HepG2 (cell line): Measurements from ENCODE around the gene GRK4. TPM values are rescaled to one million over a fixed set of nuclear protein-coding genes. Genes with fewer than 3 reads are reported as not detected.

Source experiments
- ATF2 ChIP-seq: sonication (generic); formaldehyde crosslinking; IDR thresholded peaks from 2 replicates; pipeline ENCODE4 v1.4.0; 2020; ENCODE audit warnings: missing genetic modification reagents
- ATF3 ChIP-seq: sonication (generic); formaldehyde crosslinking; IDR thresholded peaks from 2 replicates; pipeline ENCODE4 v1.4.0; 2020; ENCODE audit warnings: missing genetic modification reagents
- ATF5 ChIP-seq: sonication (generic); formaldehyde crosslinking; IDR thresholded peaks from 2 replicates; pipeline ENCODE4 v1.4.0; 2020; ENCODE audit warnings: mild to moderate bottlenecking, low read depth, missing genetic modification reagents
- CCDC6 ChIP-seq: sonication (generic); formaldehyde crosslinking; IDR thresholded peaks from 2 replicates; pipeline ENCODE4 v1.8.1; 2022; ENCODE audit warnings: mild to moderate bottlenecking, missing genetic modification reagents, moderate library complexity
- CSRNP1 ChIP-seq: sonication (generic); formaldehyde crosslinking; IDR thresholded peaks from 2 replicates; pipeline ENCODE4 v1.8.1; 2023; ENCODE audit warnings: mild to moderate bottlenecking, missing genetic modification reagents
- EEA1 ChIP-seq: sonication (generic); formaldehyde crosslinking; IDR thresholded peaks from 2 replicates; pipeline ENCODE4 v1.5.1; 2020; ENCODE audit warnings: mild to moderate bottlenecking, missing genetic modification reagents, borderline replicate concordance
- HOMEZ ChIP-seq: IDR thresholded peaks from 2 replicates; pipeline ENCODE4 v1.6.1; 2016; ENCODE audit warnings: low read depth
- NFIC ChIP-seq: IDR thresholded peaks from 2 replicates; pipeline ENCODE4 v1.6.1; 2012; ENCODE audit warnings: mild to moderate bottlenecking, low read length, inconsistent platforms
- PPARG ChIP-seq: conservative IDR thresholded peaks from 2 replicates; pipeline ENCODE4 v1.6.1; 2016; ENCODE audit warnings: missing biosample characterization, missing genetic modification reagents
- PRPF4 ChIP-seq: fragments of 200-400 bp; formaldehyde crosslinking; IDR thresholded peaks from 2 replicates; pipeline ENCODE4 v1.6.1; 2016; ENCODE audit warnings: low read length, low read depth; ENCODE audit not compliant: poor library complexity, severe bottlenecking
- REPIN1 ChIP-seq: sonication (generic); formaldehyde crosslinking; IDR thresholded peaks from 2 replicates; pipeline ENCODE4 v1.8.0; 2022; ENCODE audit warnings: missing genetic modification reagents, low read depth, mild to moderate bottlenecking, borderline replicate concordance
- SNAPC4 ChIP-seq: sonication (generic); formaldehyde crosslinking; IDR thresholded peaks from 2 replicates; pipeline ENCODE4 v1.4.0; 2020; ENCODE audit warnings: mild to moderate bottlenecking, missing genetic modification reagents
- STAG1 ChIP-seq: sonication (generic); formaldehyde crosslinking; IDR thresholded peaks from 2 replicates; pipeline ENCODE4 v1.4.0; 2020; ENCODE audit warnings: missing genetic modification reagents
- ZNF234 ChIP-seq: sonication (generic); formaldehyde crosslinking; conservative IDR thresholded peaks from 2 replicates; pipeline ENCODE4 v1.5.1; 2020; ENCODE audit warnings: mild to moderate bottlenecking, missing genetic modification reagents
- ZNF354B ChIP-seq: sonication (generic); formaldehyde crosslinking; IDR thresholded peaks from 2 replicates; pipeline ENCODE4 v1.8.0; 2022; ENCODE audit warnings: mild to moderate bottlenecking, missing genetic modification reagents
- ZNF510 ChIP-seq: sonication (generic); formaldehyde crosslinking; IDR thresholded peaks from 2 replicates; pipeline ENCODE4 v1.4.0; 2020; ENCODE audit warnings: low read depth, mild to moderate bottlenecking, missing genetic modification reagents
- ZNF766 ChIP-seq: sonication (generic); formaldehyde crosslinking; IDR thresholded peaks from 2 replicates; pipeline ENCODE4 v1.5.0; 2020; ENCODE audit warnings: missing genetic modification reagents, borderline replicate concordance
- polyA plus RNA-seq, 8 experiments: library from polyadenylated mRNA; depleted of rRNA in 3 of 8; stranded (reverse) in 7 of 8; unstranded in 1 of 8; fragments of >200 nt; fragmentation: Illumina TruSeq in 4 of 8; extraction: Trizol in 4 of 8; gene quantifications; 2 replicates each; pipeline versions ENCODE4 v1.2.1 to v1.2.3, GENCODE V29; 2011 to 2016; ENCODE audit warnings: low read depth in 4 of 8, missing spikeins in 1 of 8, mixed read lengths in 1 of 8; ENCODE audit not compliant: insufficient read depth in 1 of 8
- total RNA-seq, 5 experiments: library from RNA; depleted of rRNA; stranded (reverse); fragments of >200 nt; fragmentation: Illumina TruSeq; extraction: Trizol; gene quantifications; 2 replicates each; pipeline ENCODE4 v1.2.3, GENCODE V29; 2016; ENCODE audit warnings: low read depth in 1 of 5

GRK4 gene
- total and polyA plus RNA-seq, 2 of the 13 experiments (the other 11 are each of a cell fraction or from before 2014, with no cell fraction given), result 1.8 to 2.0 TPM

GRCh38 chr4:2937146-2937857 is 26.1 kb upstream of the GRK4 start (continued):
- TF ChIP-seq SNAPC4 (no peak), EEA1 (CRISPR knock-in tag) (no peak), ZNF234 (no peak), HOMEZ (CRISPR knock-in tag) (peak; percentile 63; the same call in 1 of the 2 replicates), ZNF766 (CRISPR knock-in tag) (no peak), ATF5 (CRISPR knock-in tag) (no peak), CCDC6 (CRISPR knock-in tag) (no peak), ZNF510 (no peak), STAG1 (CRISPR knock-in tag) (0 out of 2 replicates have a peak, but pooled peaks have one; percentile 19), NFIC (peak; percentile 77), ATF2 (peak; percentile 71), PRPF4 (no peak), ATF3 (CRISPR knock-in tag) (peak; percentile 70; the same call in 1 of the 2 replicates), REPIN1 (CRISPR knock-in tag) (peak; percentile 90; the same call in 1 of the 2 replicates), PPARG (peak; percentile 77), CSRNP1 (CRISPR knock-in tag) (peak; percentile 92), ZNF354B (CRISPR knock-in tag) (no peak)
